Panc1 (cell line): ENCODE data around the gene PLCD1. TPM values are rescaled to one million over a fixed set of nuclear protein-coding genes. Genes with fewer than 3 reads are reported as not detected.

Experiments
- ATAC-seq: fragments of 200-7000 bp; cut with Tn5 transposase; 2 replicates; pipeline ENCODE4 v1.9.1; 2020; ENCODE audit warnings: mild to moderate bottlenecking, moderate library complexity
- BruUV-seq: library from RNA; stranded (reverse); fragments of 400-500 nt; replicated peaks from 2 replicates; lab custom pipeline; 2021; lab: Mats Ljungman, UMichigan
- CTCF ChIA-PET: fragments of 300-600 bp; sonication (Branson Sonifier 250); formaldehyde crosslinking; loops from one replicate; lab custom pipeline; 2022; ENCODE audit warnings: antibody characterized with exemption; lab: Charles Lee
- POLR2A ChIA-PET: fragments of 300-600 bp; sonication (Branson Sonifier 250); formaldehyde crosslinking; loops from one replicate; lab custom pipeline; 2022; ENCODE audit warnings: antibody characterized with exemption; lab: Charles Lee
- DNase-seq: peaks from one replicate; pipeline ENCODE4 v3.0.0-alpha.2; 2010; ENCODE audit warnings: low read depth, low spot score
- H3K27ac ChIP-seq: 2 replicates; pipeline ENCODE4 v1.5.1; 2011; ENCODE audit warnings: mild to moderate bottlenecking, low read length, inconsistent platforms
- H3K27me3 ChIP-seq: fragments of 200-500 bp; sonication (Bioruptor generic); 2 replicates; pipeline ENCODE4 v1.6.0; 2014; ENCODE audit warnings: low read length, inconsistent platforms; ENCODE audit not compliant: control insufficient read depth, insufficient read depth
- H3K36me3 ChIP-seq: fragments of 200-500 bp; sonication (Bioruptor generic); 2 replicates; pipeline ENCODE4 v1.5.1; 2014; ENCODE audit warnings: inconsistent platforms, mild to moderate bottlenecking, low read length, moderate library complexity; ENCODE audit not compliant: control insufficient read depth, insufficient read depth
- H3K4me1 ChIP-seq: 2 replicates; pipeline ENCODE4 v1.5.1; 2011; ENCODE audit warnings: inconsistent platforms, mild to moderate bottlenecking, low read length, moderate library complexity; ENCODE audit not compliant: control insufficient read depth, insufficient read depth
- H3K4me3 ChIP-seq, 2 experiments: 2 replicates each; pipeline ENCODE4 v1.5.1; 2011 to 2012; ENCODE audit warnings: low read depth in 2 of 2, low read length in 2 of 2, mild to moderate bottlenecking in 2 of 2, inconsistent platforms in 1 of 2, moderate library complexity in 1 of 2
- H3K9me3 ChIP-seq: fragments of 200-500 bp; sonication (Bioruptor generic); 2 replicates; pipeline ENCODE4 v1.5.1; 2014; ENCODE audit warnings: low read depth, mild to moderate bottlenecking, inconsistent platforms, low read length, moderate library complexity; ENCODE audit not compliant: control insufficient read depth, insufficient read depth
- CTCF ChIP-seq: fragments of 450-650 bp; IDR thresholded peaks from 2 replicates; pipeline ENCODE4 v1.5.1; 2017; ENCODE audit warnings: mild to moderate bottlenecking
- POLR2AphosphoS5 ChIP-seq: IDR thresholded peaks from 2 replicates; pipeline ENCODE4 v1.6.1; 2012; ENCODE audit warnings: mild to moderate bottlenecking, low read depth, low read length, moderate library complexity
- SIN3A ChIP-seq: IDR thresholded peaks from 2 replicates; pipeline ENCODE4 v1.6.1; 2012; ENCODE audit warnings: low read depth, mild to moderate bottlenecking, low read length, moderate library complexity, borderline replicate concordance; ENCODE audit not compliant: insufficient read depth
- TCF7L2 ChIP-seq: IDR thresholded peaks from 2 replicates; pipeline ENCODE4 v1.6.1; 2011; ENCODE audit warnings: mild to moderate bottlenecking, low read depth, low read length, inconsistent platforms
- in situ Hi-C: cut with HindIII; loops from 2 replicates; pipeline ENCODE4 v1.10.0; 2016; ENCODE audit warnings: low sequenced_read_pairs, low pct_unique_long_range_greater_than_20kb
- intact Hi-C: fragments of 100-400 bp; cut with micrococcal nuclease; formaldehyde crosslinking; loops from one replicate; pipeline ENCODE4 v1.10.0; 2022; ENCODE audit not compliant: unreplicated experiment
- total RNA-seq: library from RNA; stranded (reverse); gene quantifications from one replicate; pipeline ENCODE4 v1.2.1, GENCODE V29; 2021; ENCODE audit not compliant: unreplicated experiment
- TF ChIP-seq, protein P1 (sequence below), 2 experiments: IDR thresholded peaks; 2 replicates each; pipeline ENCODE4 v1.6.1; 2011 to 2012; ENCODE audit warnings: low read depth in 2 of 2, control low read depth in 1 of 2, low read length in 1 of 2, mild to moderate bottlenecking in 1 of 2, moderate library complexity in 1 of 2; ENCODE audit not compliant: insufficient read depth in 1 of 2

The PLCD1 gene
- total RNA-seq, 1 experiment from 2014 or later, result 1.8 TPM

- ATAC-seq (no peak), DNase-seq (no peak)
- intact Hi-C loops (no loop called here), in situ Hi-C loops (no loop called here)
- ChIA-PET POLR2A (no interaction called here), CTCF (interaction anchor here (1.4 kb wide), 1 partner anchor 56 kb away, joined by 4 read pairs; no protein-coding TSS in a partner anchor)
- H3K27ac ChIP-seq, result no peak overlapping the region
- H3K27me3 ChIP-seq, result no peaks in the 10 kb centered on the region
- no TSS peak for BruUV-seq
- no peaks in the 10 kb centered on the region for H3K9me3 ChIP-seq
- no peaks in the 10 kb centered on the region for H3K4me1 ChIP-seq
- no peaks in the 10 kb centered on the region for H3K36me3 ChIP-seq
- no peak for TF ChIP-seq POLR2AphosphoS5
- TF ChIP-seq TCF7L2, result no peak
- TF ChIP-seq SIN3A, result no peak
- TF ChIP-seq, protein P1, sequence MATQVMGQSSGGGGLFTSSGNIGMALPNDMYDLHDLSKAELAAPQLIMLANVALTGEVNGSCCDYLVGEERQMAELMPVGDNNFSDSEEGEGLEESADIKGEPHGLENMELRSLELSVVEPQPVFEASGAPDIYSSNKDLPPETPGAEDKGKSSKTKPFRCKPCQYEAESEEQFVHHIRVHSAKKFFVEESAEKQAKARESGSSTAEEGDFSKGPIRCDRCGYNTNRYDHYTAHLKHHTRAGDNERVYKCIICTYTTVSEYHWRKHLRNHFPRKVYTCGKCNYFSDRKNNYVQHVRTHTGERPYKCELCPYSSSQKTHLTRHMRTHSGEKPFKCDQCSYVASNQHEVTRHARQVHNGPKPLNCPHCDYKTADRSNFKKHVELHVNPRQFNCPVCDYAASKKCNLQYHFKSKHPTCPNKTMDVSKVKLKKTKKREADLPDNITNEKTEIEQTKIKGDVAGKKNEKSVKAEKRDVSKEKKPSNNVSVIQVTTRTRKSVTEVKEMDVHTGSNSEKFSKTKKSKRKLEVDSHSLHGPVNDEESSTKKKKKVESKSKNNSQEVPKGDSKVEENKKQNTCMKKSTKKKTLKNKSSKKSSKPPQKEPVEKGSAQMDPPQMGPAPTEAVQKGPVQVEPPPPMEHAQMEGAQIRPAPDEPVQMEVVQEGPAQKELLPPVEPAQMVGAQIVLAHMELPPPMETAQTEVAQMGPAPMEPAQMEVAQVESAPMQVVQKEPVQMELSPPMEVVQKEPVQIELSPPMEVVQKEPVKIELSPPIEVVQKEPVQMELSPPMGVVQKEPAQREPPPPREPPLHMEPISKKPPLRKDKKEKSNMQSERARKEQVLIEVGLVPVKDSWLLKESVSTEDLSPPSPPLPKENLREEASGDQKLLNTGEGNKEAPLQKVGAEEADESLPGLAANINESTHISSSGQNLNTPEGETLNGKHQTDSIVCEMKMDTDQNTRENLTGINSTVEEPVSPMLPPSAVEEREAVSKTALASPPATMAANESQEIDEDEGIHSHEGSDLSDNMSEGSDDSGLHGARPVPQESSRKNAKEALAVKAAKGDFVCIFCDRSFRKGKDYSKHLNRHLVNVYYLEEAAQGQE (IDR thresholded peaks at IDR 0.05; ENCODE audit: insufficient read depth in 1 of 2, low read depth in 2 of 2, low read length in 1 of 2), result no peak
- no peak overlapping the region for H3K4me3 ChIP-seq
Observed at GRCh38 chr3:38059591-38059990, 30.1 kb upstream of the PLCD1 start.

- in situ Hi-C loops (no loop called here), intact Hi-C loops (no loop called here)
- Histone ChIP-seq H3K36me3 (no peaks in the 10 kb centered on the region), H3K27ac (no peak overlapping the region), H3K9me3 (no peaks in the 10 kb centered on the region), H3K27me3 (no peaks in the 10 kb centered on the region), H3K4me1 (no peaks in the 10 kb centered on the region), H3K4me3 (no peak overlapping the region)
- CTCF ChIA-PET, result interaction anchor here (1.4 kb wide), 1 partner anchor 55 kb away, joined by 4 read pairs; no protein-coding TSS in a partner anchor
- DNase-seq (no peak), ATAC-seq (no peak)
- no peak for TF ChIP-seq CTCF
- no peak for TF ChIP-seq TCF7L2
- no peak for TF ChIP-seq SIN3A
- TF ChIP-seq POLR2AphosphoS5, result no peak
- TF ChIP-seq, protein P1 (IDR thresholded peaks at IDR 0.05; ENCODE audit: insufficient read depth in 1 of 2, low read depth in 2 of 2, low read length in 1 of 2), result no peak
- BruUV-seq, result no TSS peak
- POLR2A ChIA-PET, result no interaction called here
Observed at GRCh38 chr3:38059148-38059547, 29.7 kb upstream of the PLCD1 start.
